HepG2 (cell line): ENCODE data around the gene CCDC17. TPM values are rescaled to one million over a fixed set of nuclear protein-coding genes. Genes with fewer than 3 reads are reported as not detected.

Experiments used
- ATRX ChIP-seq: sonication (generic); formaldehyde crosslinking; IDR thresholded peaks from 2 replicates; pipeline ENCODE4 v1.4.0; 2020; ENCODE audit warnings: missing genetic modification reagents, borderline replicate concordance
- FOXA3 ChIP-seq: IDR thresholded peaks from 2 replicates; pipeline ENCODE4 v1.6.1; 2016; ENCODE audit warnings: missing genetic modification reagents, missing compliant biosample characterization
- HNRNPUL1 ChIP-seq: fragments of 200-400 bp; formaldehyde crosslinking; IDR thresholded peaks from 2 replicates; pipeline ENCODE4 v1.6.1; 2017; ENCODE audit warnings: low read depth, mild to moderate bottlenecking, low read length, moderate library complexity
- IKZF4 ChIP-seq: sonication (generic); formaldehyde crosslinking; IDR thresholded peaks from 2 replicates; pipeline ENCODE4 v1.5.1; 2020; ENCODE audit warnings: borderline replicate concordance, mild to moderate bottlenecking, low read depth, missing genetic modification reagents; ENCODE audit errors: not compliant biosample characterization
- JARID2 ChIP-seq: sonication (generic); formaldehyde crosslinking; IDR thresholded peaks from 2 replicates; pipeline ENCODE4 v1.8.1; 2023; ENCODE audit warnings: missing genetic modification reagents, inconsistent platforms; ENCODE audit not compliant: insufficient replicate concordance
- MBD4 ChIP-seq: IDR thresholded peaks from 2 replicates; pipeline ENCODE4 v1.6.1; 2012; ENCODE audit warnings: low read length, inconsistent platforms, borderline replicate concordance
- MLLT10 ChIP-seq: sonication (generic); formaldehyde crosslinking; IDR thresholded peaks from 2 replicates; pipeline ENCODE4 v1.4.0; 2020; ENCODE audit warnings: missing genetic modification reagents
- NR2F6 ChIP-seq, 2 experiments: IDR thresholded peaks; 2 replicates each; pipeline ENCODE4 v1.6.1; 2016; ENCODE audit warnings: antibody characterized with exemption in 1 of 2, mild to moderate bottlenecking in 1 of 2
- PCBP1 ChIP-seq: fragments of 200-400 bp; formaldehyde crosslinking; IDR thresholded peaks from 2 replicates; pipeline ENCODE4 v1.6.1; 2017; ENCODE audit warnings: mild to moderate bottlenecking, low read depth, low read length, borderline replicate concordance
- PHF5A ChIP-seq: IDR thresholded peaks from one replicate; pipeline ENCODE4 v1.6.1; 2018; ENCODE audit warnings: low read depth, missing genetic modification reagents; ENCODE audit not compliant: unreplicated experiment
- PLRG1 ChIP-seq: fragments of 450-650 bp; conservative IDR thresholded peaks from 2 replicates; pipeline ENCODE4 v1.6.1; 2016
- POLR2A ChIP-seq, 2 experiments: IDR thresholded peaks; 2 replicates each; pipeline ENCODE4 v1.6.1; 2011; ENCODE audit warnings: low read depth in 2 of 2, low read length in 2 of 2, mild to moderate bottlenecking in 1 of 2, moderate library complexity in 1 of 2; ENCODE audit not compliant: insufficient read depth in 1 of 2
- SALL1 ChIP-seq: sonication (generic); formaldehyde crosslinking; IDR thresholded peaks from 2 replicates; pipeline ENCODE4 v1.8.0; 2022; ENCODE audit warnings: mild to moderate bottlenecking, missing genetic modification reagents
- SP140L ChIP-seq: sonication (generic); formaldehyde crosslinking; IDR thresholded peaks from 2 replicates; pipeline ENCODE4 v1.4.0; 2020; ENCODE audit warnings: missing genetic modification reagents, borderline replicate concordance
- SP5 ChIP-seq: IDR thresholded peaks from 2 replicates; pipeline ENCODE4 v1.6.1; 2016; ENCODE audit warnings: low read depth, borderline replicate concordance
- THAP11 ChIP-seq: IDR thresholded peaks from 2 replicates; pipeline ENCODE4 v1.6.1; 2016; ENCODE audit warnings: missing biosample characterization, missing genetic modification reagents
- U2AF2 ChIP-seq: fragments of 200-400 bp; formaldehyde crosslinking; IDR thresholded peaks from 2 replicates; pipeline ENCODE4 v1.6.1; 2017; ENCODE audit warnings: low read depth, mild to moderate bottlenecking, low read length
- ZFP36 ChIP-seq: fragments of 150-350 bp; IDR thresholded peaks from 2 replicates; pipeline ENCODE4 v1.6.1; 2018; ENCODE audit warnings: borderline replicate concordance, low read length, low read depth; ENCODE audit not compliant: partially characterized antibody
- ZFY ChIP-seq: sonication (generic); formaldehyde crosslinking; IDR thresholded peaks from 2 replicates; pipeline ENCODE4 v1.4.0; 2020; ENCODE audit warnings: missing genetic modification reagents
- ZMAT3 ChIP-seq: sonication (generic); formaldehyde crosslinking; conservative IDR thresholded peaks from 2 replicates; pipeline ENCODE4 v1.7.0; 2021; ENCODE audit warnings: missing genetic modification reagents
- ZNF17 ChIP-seq: sonication (generic); formaldehyde crosslinking; IDR thresholded peaks from 2 replicates; pipeline ENCODE4 v1.5.0; 2020; ENCODE audit warnings: mild to moderate bottlenecking, missing genetic modification reagents
- ZNF333 ChIP-seq: sonication (generic); formaldehyde crosslinking; IDR thresholded peaks from 2 replicates; pipeline ENCODE4 v1.4.0; 2020; ENCODE audit warnings: mild to moderate bottlenecking, missing genetic modification reagents, borderline replicate concordance
- ZNF766 ChIP-seq: sonication (generic); formaldehyde crosslinking; IDR thresholded peaks from 2 replicates; pipeline ENCODE4 v1.5.0; 2020; ENCODE audit warnings: missing genetic modification reagents, borderline replicate concordance
- polyA plus RNA-seq, 8 experiments: library from polyadenylated mRNA; depleted of rRNA in 3 of 8; stranded (reverse) in 7 of 8; unstranded in 1 of 8; fragments of >200 nt; fragmentation: Illumina TruSeq in 4 of 8; extraction: Trizol in 4 of 8; gene quantifications; 2 replicates each; pipeline versions ENCODE4 v1.2.1 to v1.2.3, GENCODE V29; 2011 to 2016; ENCODE audit warnings: low read depth in 4 of 8, missing spikeins in 1 of 8, mixed read lengths in 1 of 8; ENCODE audit not compliant: insufficient read depth in 1 of 8
- total RNA-seq, 5 experiments: library from RNA; depleted of rRNA; stranded (reverse); fragments of >200 nt; fragmentation: Illumina TruSeq; extraction: Trizol; gene quantifications; 2 replicates each; pipeline ENCODE4 v1.2.3, GENCODE V29; 2016; ENCODE audit warnings: low read depth in 1 of 5
- TF ChIP-seq, protein P1 (sequence below): sonication (generic); formaldehyde crosslinking; IDR thresholded peaks from 2 replicates; pipeline ENCODE4 v1.5.0; 2020; ENCODE audit warnings: missing genetic modification reagents, mild to moderate bottlenecking, borderline replicate concordance
- TF ChIP-seq, protein P2 (sequence below): sonication (generic); formaldehyde crosslinking; IDR thresholded peaks from 2 replicates; pipeline ENCODE4 v1.4.0; 2020; ENCODE audit warnings: missing genetic modification reagents
- TF ChIP-seq, protein P3 (sequence below): sonication (generic); formaldehyde crosslinking; IDR thresholded peaks from 2 replicates; pipeline ENCODE4 v1.5.0; 2020; ENCODE audit warnings: mild to moderate bottlenecking, missing genetic modification reagents
- TF ChIP-seq, protein P4 (sequence below): IDR thresholded peaks from 2 replicates; pipeline ENCODE4 v1.6.1; 2016; ENCODE audit warnings: missing genetic modification reagents, missing compliant biosample characterization

CCDC17 gene
- total and polyA plus RNA-seq, 2 of the 13 experiments (the other 11 are each of a cell fraction or from before 2014, with no cell fraction given) = 1.5 to 3.3 TPM

DNA sequence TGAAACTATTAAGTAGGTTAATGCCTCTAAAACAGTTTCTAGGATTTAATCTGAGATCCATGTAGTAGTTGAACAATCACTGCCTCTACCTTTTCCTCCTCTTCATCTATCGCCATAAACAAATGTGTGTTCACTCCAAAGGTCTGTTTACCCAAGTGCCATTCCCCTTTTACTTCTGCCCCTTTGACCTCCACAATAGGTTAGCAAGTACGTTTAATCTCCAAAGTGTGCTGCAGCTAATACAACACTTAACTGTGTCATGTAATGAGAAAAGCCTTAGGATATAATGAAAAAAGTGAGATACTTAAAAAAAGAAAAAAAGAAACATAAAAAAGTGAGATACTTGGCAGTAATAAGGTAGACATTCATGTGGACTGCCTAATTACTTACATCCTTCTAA is 34.3 kb upstream of the CCDC17 start (continued):
- TF ChIP-seq, protein P1, sequence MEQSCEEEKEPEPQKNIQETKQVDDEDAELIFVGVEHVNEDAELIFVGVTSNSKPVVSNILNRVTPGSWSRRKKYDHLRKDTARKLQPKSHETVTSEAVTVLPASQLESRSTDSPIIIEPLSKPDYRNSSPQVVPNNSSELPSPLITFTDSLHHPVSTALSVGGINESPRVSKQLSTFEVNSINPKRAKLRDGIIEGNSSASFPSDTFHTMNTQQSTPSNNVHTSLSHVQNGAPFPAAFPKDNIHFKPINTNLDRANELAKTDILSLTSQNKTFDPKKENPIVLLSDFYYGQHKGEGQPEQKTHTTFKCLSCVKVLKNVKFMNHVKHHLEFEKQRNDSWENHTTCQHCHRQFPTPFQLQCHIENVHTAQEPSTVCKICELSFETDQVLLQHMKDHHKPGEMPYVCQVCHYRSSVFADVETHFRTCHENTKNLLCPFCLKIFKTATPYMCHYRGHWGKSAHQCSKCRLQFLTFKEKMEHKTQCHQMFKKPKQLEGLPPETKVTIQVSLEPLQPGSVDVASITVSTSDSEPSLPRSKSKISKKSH (CRISPR knock-in tag) = no peak
- TF ChIP-seq FOXA3 = peak; percentile 89
- no peak for TF ChIP-seq SP140L (CRISPR knock-in tag)
- no peak for TF ChIP-seq HNRNPUL1
- no peak for TF ChIP-seq ZNF17 (CRISPR knock-in tag)
- TF ChIP-seq PCBP1 = no peak
- no peak for TF ChIP-seq MLLT10 (CRISPR knock-in tag)
- TF ChIP-seq, protein P2, sequence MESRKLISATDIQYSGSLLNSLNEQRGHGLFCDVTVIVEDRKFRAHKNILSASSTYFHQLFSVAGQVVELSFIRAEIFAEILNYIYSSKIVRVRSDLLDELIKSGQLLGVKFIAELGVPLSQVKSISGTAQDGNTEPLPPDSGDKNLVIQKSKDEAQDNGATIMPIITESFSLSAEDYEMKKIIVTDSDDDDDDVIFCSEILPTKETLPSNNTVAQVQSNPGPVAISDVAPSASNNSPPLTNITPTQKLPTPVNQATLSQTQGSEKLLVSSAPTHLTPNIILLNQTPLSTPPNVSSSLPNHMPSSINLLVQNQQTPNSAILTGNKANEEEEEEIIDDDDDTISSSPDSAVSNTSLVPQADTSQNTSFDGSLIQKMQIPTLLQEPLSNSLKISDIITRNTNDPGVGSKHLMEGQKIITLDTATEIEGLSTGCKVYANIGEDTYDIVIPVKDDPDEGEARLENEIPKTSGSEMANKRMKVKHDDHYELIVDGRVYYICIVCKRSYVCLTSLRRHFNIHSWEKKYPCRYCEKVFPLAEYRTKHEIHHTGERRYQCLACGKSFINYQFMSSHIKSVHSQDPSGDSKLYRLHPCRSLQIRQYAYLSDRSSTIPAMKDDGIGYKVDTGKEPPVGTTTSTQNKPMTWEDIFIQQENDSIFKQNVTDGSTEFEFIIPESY (CRISPR knock-in tag) = no peak
- no peak for TF ChIP-seq U2AF2
- TF ChIP-seq JARID2 (CRISPR knock-in tag) = no peak
- peak; percentile 56; the same call in 1 of the 2 replicates for TF ChIP-seq SP5 (CRISPR knock-in tag)
- no peak for TF ChIP-seq ZFP36
- no peak for TF ChIP-seq ZMAT3 (CRISPR knock-in tag)
- TF ChIP-seq ZNF766 (CRISPR knock-in tag) = no peak
- TF ChIP-seq, protein P3, sequence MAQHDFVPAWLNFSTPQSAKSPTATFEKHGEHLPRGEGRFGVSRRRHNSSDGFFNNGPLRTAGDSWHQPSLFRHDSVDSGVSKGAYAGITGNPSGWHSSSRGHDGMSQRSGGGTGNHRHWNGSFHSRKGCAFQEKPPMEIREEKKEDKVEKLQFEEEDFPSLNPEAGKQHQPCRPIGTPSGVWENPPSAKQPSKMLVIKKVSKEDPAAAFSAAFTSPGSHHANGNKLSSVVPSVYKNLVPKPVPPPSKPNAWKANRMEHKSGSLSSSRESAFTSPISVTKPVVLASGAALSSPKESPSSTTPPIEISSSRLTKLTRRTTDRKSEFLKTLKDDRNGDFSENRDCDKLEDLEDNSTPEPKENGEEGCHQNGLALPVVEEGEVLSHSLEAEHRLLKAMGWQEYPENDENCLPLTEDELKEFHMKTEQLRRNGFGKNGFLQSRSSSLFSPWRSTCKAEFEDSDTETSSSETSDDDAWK (CRISPR knock-in tag) = no peak
- no peak for TF ChIP-seq MBD4
- TF ChIP-seq, protein P4, sequence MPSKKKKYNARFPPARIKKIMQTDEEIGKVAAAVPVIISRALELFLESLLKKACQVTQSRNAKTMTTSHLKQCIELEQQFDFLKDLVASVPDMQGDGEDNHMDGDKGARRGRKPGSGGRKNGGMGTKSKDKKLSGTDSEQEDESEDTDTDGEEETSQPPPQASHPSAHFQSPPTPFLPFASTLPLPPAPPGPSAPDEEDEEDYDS (CRISPR knock-in tag) = peak; percentile 43; the same call in 1 of the 2 replicates
- no peak for TF ChIP-seq ZFY (CRISPR knock-in tag)
- no peak for TF ChIP-seq ATRX (CRISPR knock-in tag)
- no peak for TF ChIP-seq IKZF4
- TF ChIP-seq THAP11 (CRISPR knock-in tag) = peak; percentile 52
- peak; percentile 96 for TF ChIP-seq NR2F6 (IDR thresholded peaks at IDR 0.05)
- TF ChIP-seq NR2F6 (CRISPR knock-in tag; IDR thresholded peaks at IDR 0.05) = peak; percentile 98
- TF ChIP-seq PHF5A = no peak
- TF ChIP-seq ZNF333 (CRISPR knock-in tag) = no peak
- no peak for TF ChIP-seq PLRG1
- peak; percentile 44; the same call in 1 of the 2 replicates for TF ChIP-seq SALL1 (CRISPR knock-in tag)
- no peak for TF ChIP-seq POLR2A (IDR thresholded peaks at IDR 0.05; ENCODE audit: insufficient read depth in 1 of 2, low read depth in 2 of 2, low read length in 2 of 2)
